Astrocyte (in vitro differentiated cells and primary cell): Measurements from ENCODE around the gene SLC24A4. TPM values are rescaled to one million over a fixed set of nuclear protein-coding genes. Genes with fewer than 3 reads are reported as not detected.

Experiments
- DNase-seq: peaks from one replicate; pipeline ENCODE4 v3.0.0-alpha.2; 2010; ENCODE audit warnings: low read depth
- FAIRE-seq: peaks from 2 replicates; lab custom pipeline; 2011; peaks lifted over from hg19 to GRCh38; lab: Jason Lieb, UNC
- H2AFZ ChIP-seq: 2 replicates; pipeline ENCODE4 v1.6.0; 2012; ENCODE audit warnings: low read depth, low read length, inconsistent platforms
- H3K27ac ChIP-seq: 2 replicates; pipeline ENCODE4 v1.5.1; 2011; ENCODE audit warnings: low read depth, low read length, inconsistent platforms
- H3K27me3 ChIP-seq: 2 replicates; pipeline ENCODE4 v1.6.0; 2011; ENCODE audit warnings: low read length, inconsistent platforms; ENCODE audit not compliant: insufficient read depth
- H3K36me3 ChIP-seq: 2 replicates; pipeline ENCODE4 v1.5.1; 2011; ENCODE audit warnings: low read length, inconsistent platforms; ENCODE audit not compliant: insufficient read depth
- H3K4me1 ChIP-seq: 2 replicates; pipeline ENCODE4 v1.5.1; 2011; ENCODE audit warnings: low read length, inconsistent platforms; ENCODE audit not compliant: insufficient read depth
- H3K4me2 ChIP-seq: 2 replicates; pipeline ENCODE4 v1.6.0; 2012; ENCODE audit warnings: low read length, inconsistent platforms
- H3K4me3 ChIP-seq: 2 replicates; pipeline ENCODE4 v1.5.1; 2011; ENCODE audit warnings: low read depth, mild to moderate bottlenecking, low read length, inconsistent platforms; ENCODE audit not compliant: insufficient read depth
- H3K79me2 ChIP-seq: 2 replicates; pipeline ENCODE4 v1.6.0; 2012; ENCODE audit warnings: mild to moderate bottlenecking, low read length, inconsistent platforms; ENCODE audit not compliant: insufficient read depth
- H3K9ac ChIP-seq: 2 replicates; pipeline ENCODE4 v1.6.0; 2012; ENCODE audit warnings: mild to moderate bottlenecking, low read length, inconsistent platforms
- H3K9me3 ChIP-seq: 2 replicates; pipeline ENCODE4 v1.5.1; 2012; ENCODE audit warnings: low read depth, mild to moderate bottlenecking, low read length, inconsistent platforms; ENCODE audit not compliant: insufficient read depth
- H4K20me1 ChIP-seq: 2 replicates; pipeline ENCODE4 v1.6.0; 2012; ENCODE audit warnings: low read length, inconsistent platforms; ENCODE audit not compliant: insufficient read depth
- H3K27ac Mint-ChIP-seq: one replicate; pipeline ENCODE4 v1.8.0; 2021; ENCODE audit warnings: mild to moderate bottlenecking, mixed read lengths; ENCODE audit not compliant: unreplicated experiment
- H3K27me3 Mint-ChIP-seq: one replicate; pipeline ENCODE4 v1.8.0; 2021; ENCODE audit warnings: low read depth, mixed read lengths; ENCODE audit not compliant: unreplicated experiment
- H3K36me3 Mint-ChIP-seq: one replicate; pipeline ENCODE4 v1.8.0; 2021; ENCODE audit warnings: low read depth, mixed read lengths; ENCODE audit not compliant: unreplicated experiment
- H3K4me1 Mint-ChIP-seq: one replicate; pipeline ENCODE4 v1.8.0; 2021; ENCODE audit warnings: low read depth, mixed read lengths; ENCODE audit not compliant: unreplicated experiment
- H3K4me3 Mint-ChIP-seq: one replicate; pipeline ENCODE4 v1.8.0; 2021; ENCODE audit warnings: mild to moderate bottlenecking, moderate library complexity, mixed read lengths; ENCODE audit not compliant: unreplicated experiment
- H3K9me3 Mint-ChIP-seq: one replicate; pipeline ENCODE4 v1.8.0; 2021; ENCODE audit warnings: mild to moderate bottlenecking, mixed read lengths; ENCODE audit not compliant: unreplicated experiment
- EZH2 ChIP-seq: IDR thresholded peaks from 2 replicates; pipeline ENCODE4 v1.6.1; 2012; ENCODE audit warnings: mild to moderate bottlenecking, low read length, inconsistent platforms; ENCODE audit not compliant: insufficient read depth
- total RNA-seq: library from RNA; stranded (reverse); gene quantifications from 2 replicates; pipeline ENCODE4 v1.2.1, GENCODE V29; 2021
- TF ChIP-seq, protein P1 (sequence below): IDR thresholded peaks from 2 replicates; pipeline ENCODE4 v1.5.1; 2011; ENCODE audit warnings: low read depth, mild to moderate bottlenecking, inconsistent platforms, low read length, moderate library complexity; ENCODE audit not compliant: insufficient read depth

Gene SLC24A4
- total RNA-seq, 1 donor from 2014 or later = not detected

DNA sequence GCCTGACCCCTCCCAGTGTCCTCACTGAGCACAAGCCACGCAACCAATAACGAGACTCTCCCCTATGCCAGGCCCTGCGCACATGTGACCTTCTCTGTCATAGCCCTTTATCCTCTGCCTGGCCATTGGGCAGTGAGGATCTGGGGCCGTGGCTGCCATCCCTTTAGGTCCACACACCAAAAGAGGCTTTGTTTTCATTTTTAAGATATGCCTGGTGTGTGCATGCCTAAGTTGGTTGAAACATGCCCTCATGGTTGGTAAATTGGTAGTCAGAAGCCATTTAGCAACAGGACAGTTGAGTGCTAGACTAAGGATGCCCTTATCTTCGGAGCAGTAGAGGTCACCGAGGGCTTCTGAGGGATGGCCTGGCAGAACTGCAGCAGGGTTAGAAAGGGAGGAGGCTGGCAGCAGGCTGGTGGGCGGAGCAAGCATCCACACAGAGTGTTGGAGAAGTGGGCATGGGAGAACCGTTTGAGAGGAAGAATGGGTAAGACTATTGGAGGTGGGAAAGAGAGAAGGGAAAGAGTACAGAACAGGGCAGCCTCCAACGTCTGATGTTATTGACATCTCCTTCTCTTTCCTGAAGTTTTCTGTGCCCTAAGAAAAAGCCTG, 75.1 kb downstream of the SLC24A4 start:
- peaks cover 13% of the 10 kb centered on the region for H3K4me1 ChIP-seq
- no peak for TF ChIP-seq EZH2
- TF ChIP-seq, protein P1, sequence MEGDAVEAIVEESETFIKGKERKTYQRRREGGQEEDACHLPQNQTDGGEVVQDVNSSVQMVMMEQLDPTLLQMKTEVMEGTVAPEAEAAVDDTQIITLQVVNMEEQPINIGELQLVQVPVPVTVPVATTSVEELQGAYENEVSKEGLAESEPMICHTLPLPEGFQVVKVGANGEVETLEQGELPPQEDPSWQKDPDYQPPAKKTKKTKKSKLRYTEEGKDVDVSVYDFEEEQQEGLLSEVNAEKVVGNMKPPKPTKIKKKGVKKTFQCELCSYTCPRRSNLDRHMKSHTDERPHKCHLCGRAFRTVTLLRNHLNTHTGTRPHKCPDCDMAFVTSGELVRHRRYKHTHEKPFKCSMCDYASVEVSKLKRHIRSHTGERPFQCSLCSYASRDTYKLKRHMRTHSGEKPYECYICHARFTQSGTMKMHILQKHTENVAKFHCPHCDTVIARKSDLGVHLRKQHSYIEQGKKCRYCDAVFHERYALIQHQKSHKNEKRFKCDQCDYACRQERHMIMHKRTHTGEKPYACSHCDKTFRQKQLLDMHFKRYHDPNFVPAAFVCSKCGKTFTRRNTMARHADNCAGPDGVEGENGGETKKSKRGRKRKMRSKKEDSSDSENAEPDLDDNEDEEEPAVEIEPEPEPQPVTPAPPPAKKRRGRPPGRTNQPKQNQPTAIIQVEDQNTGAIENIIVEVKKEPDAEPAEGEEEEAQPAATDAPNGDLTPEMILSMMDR = no peak
- H3K9me3 ChIP-seq = no peaks in the 10 kb centered on the region
- Mint-ChIP-seq H3K27ac (peak overlapping the region; percentile 50), H3K4me1 (peaks cover 17% of the 10 kb centered on the region), H3K27me3 (no peaks in the 10 kb centered on the region), H3K9me3 (peaks cover 9% of the 10 kb centered on the region), H3K36me3 (no peaks in the 10 kb centered on the region), H3K4me3 (no peak overlapping the region)
- H3K4me2 ChIP-seq = peak overlapping the region; percentile 73
- no peak overlapping the region for H2AFZ ChIP-seq
- no peaks in the 10 kb centered on the region for H4K20me1 ChIP-seq
- no peaks in the 10 kb centered on the region for H3K79me2 ChIP-seq
- no peaks in the 10 kb centered on the region for H3K36me3 ChIP-seq
- no peak overlapping the region for H3K27ac ChIP-seq
- no peak for DNase-seq
- H3K27me3 ChIP-seq = no peaks in the 10 kb centered on the region
- H3K4me3 ChIP-seq = no peak overlapping the region
- no peak overlapping the region for H3K9ac ChIP-seq
- no peak for FAIRE-seq

DNA sequence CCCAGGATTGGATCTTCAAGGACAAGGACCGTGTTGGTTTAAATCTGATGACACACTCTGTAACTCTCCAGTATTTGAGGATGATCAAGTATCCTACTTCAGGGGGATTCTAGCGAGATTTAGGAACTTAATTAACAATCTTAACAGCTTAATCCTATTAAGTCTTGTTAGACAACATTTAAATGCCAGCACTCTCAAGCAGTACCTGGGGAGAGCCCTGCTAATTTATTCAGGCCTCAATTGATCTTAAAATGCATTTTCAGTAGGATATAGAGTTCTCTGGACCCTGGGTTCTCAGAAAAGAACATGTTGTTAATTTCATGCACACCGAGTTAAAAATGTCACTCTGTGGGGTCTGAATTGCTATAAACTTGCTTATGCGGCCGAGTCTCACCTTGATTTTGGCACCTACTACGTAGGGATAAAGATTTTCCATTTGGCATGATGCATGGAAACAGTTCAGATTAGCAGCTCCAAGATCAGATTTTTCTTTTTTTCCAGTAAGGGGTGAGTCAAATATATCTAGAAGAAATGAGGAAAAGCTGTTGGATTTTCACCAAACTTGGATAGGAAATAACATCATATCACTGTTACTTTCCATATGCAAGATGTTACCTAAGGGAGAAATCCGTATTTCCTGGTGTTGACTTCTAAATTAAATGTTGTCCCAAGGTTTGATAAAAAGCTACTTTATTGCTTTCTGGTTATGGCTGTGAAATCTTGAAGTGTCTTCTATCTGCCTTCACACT, 76.1 kb downstream of the SLC24A4 start:
- Mint-ChIP-seq H3K4me3 (no peak overlapping the region), H3K27me3 (peaks cover 3% of the 10 kb centered on the region), H3K9me3 (peaks cover 9% of the 10 kb centered on the region), H3K36me3 (no peaks in the 10 kb centered on the region), H3K4me1 (peaks cover 17% of the 10 kb centered on the region), H3K27ac (no peak overlapping the region)
- Histone ChIP-seq H3K27me3 (no peaks in the 10 kb centered on the region), H3K9ac (no peak overlapping the region), H4K20me1 (no peaks in the 10 kb centered on the region), H3K4me1 (peaks cover 13% of the 10 kb centered on the region), H2AFZ (no peak overlapping the region), H3K9me3 (no peaks in the 10 kb centered on the region), H3K4me2 (no peak overlapping the region), H3K36me3 (no peaks in the 10 kb centered on the region), H3K27ac (no peak overlapping the region), H3K79me2 (no peaks in the 10 kb centered on the region), H3K4me3 (no peak overlapping the region)
- FAIRE-seq = peak; percentile 13
- no peak for DNase-seq
- TF ChIP-seq, protein P1 = no peak
- TF ChIP-seq EZH2 = no peak
